NCI-H460 (cell line): Measurements from ENCODE around the gene NOCT. TPM values are rescaled to one million over a fixed set of nuclear protein-coding genes. Genes with fewer than 3 reads are reported as not detected.
"Not testable (repeated sequence)": the region's sequence is repeated elsewhere in the genome, so short reads cannot be mapped to it uniquely, and the experiment has no call there.

Source experiments
- DNase-seq: peaks from one replicate; pipeline ENCODE4 v3.0.0-alpha.2; 2016; ENCODE audit warnings: low read depth; ENCODE audit errors: extremely low read depth
- polyA plus RNA-seq: library from polyadenylated mRNA; depleted of rRNA; stranded (reverse); fragments of >200 nt; gene quantifications from 2 replicates; pipeline ENCODE4 v1.2.3, GENCODE V29; 2014; cell fraction: nucleus; rRNA removed
- total RNA-seq: library from RNA; depleted of rRNA; stranded (reverse); fragments of >200 nt; shearing (Covaris generic); gene quantifications from 2 replicates; pipeline ENCODE4 v1.2.3, GENCODE V29; 2014; rRNA removed

The NOCT gene, protein sequence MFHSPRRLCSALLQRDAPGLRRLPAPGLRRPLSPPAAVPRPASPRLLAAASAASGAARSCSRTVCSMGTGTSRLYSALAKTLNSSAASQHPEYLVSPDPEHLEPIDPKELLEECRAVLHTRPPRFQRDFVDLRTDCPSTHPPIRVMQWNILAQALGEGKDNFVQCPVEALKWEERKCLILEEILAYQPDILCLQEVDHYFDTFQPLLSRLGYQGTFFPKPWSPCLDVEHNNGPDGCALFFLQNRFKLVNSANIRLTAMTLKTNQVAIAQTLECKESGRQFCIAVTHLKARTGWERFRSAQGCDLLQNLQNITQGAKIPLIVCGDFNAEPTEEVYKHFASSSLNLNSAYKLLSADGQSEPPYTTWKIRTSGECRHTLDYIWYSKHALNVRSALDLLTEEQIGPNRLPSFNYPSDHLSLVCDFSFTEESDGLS
- total RNA-seq: 19.7 and 20.2 TPM in 2 replicates
- polyA plus RNA-seq: 5.0 and 11.9 TPM in 2 replicates

GRCh38 chr4:139015269-139015947 is at the start of gene NOCT:
TSS of gene NOCT (plus strand) at chr4:139015781. CDS start at chr4:139015982, 201 bp downstream.
- peak; percentile 72 for DNase-seq

DNA sequence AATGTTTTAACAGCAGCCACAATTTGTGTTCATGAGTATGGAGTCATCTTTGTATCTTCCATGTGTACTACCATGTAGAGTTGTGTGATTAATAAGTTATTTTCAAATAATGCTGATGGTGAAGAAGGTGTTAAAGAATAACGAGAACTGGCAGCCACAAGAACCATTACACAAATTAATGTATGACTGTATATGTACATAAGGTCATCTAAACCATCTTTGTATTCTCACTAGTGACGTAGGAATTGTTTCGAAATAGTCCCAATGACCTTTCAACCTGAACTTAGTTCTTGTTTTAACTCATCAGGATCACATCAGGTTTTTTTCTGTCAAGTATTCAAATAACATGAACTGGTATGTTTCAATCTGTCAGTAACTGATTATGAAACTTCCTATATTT is 48.3 kb upstream of the NOCT start:
- no peak for DNase-seq

GRCh38 chr4:138972956-138973801 is 42.4 kb upstream of the NOCT start:
- no peak for DNase-seq

- no peak for DNase-seq
These were observed 40.4 kb upstream of the NOCT start for GRCh38 chr4:138975225-138975624.

- no peak for DNase-seq
These were observed 39.1 kb upstream of the NOCT start for GRCh38 chr4:138976526-138976925.

- DNase-seq: no peak
These were observed 38.1 kb upstream of the NOCT start for GRCh38 chr4:138977524-138977923.

DNA sequence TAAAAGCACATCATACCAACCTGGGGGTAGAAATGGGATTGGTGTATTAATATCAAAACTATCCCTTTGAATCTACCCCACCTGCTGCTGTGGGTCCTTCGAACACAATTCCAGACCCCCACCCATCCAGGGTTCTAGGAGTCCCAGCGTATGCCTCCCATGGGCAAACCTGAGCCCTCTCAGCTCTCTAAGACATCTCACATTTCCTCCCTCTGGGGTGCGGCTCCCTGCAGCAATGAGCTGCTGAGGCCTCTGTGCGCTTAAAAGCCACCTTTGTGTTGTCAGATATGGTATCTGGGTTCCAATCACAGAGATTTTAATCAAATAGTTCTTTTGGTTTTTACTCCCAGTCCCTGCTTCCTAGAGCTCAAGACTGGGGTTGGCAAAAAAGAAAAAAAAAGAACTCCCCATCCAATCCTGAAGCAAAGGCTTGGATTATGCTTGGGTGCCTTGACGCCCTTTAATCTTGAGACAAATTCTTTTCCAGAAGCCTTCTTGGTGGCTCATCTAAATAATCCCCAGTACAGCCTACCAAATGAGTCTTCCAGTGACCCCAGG is 37.5 kb upstream of the NOCT start:
- DNase-seq: no peak

DNA sequence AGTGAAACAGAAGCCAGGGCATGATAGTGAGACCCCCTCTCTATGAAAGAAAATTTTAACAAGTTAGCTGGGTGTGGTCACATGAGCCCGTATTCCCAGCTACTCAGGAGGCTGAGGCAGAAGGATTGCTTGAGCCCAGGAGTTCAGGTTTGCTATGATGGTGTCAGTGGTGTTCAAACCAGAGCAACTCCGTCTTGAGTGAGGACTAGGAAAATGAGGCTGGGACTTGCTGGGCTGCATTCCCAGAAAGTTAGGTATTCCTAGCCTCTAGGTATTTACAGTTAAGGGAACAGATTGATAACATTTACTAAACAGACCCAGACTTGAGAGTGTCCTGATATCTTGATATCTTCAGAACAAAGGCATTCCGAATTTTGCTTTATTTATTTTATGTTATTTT is 37.0 kb upstream of the NOCT start:
- DNase-seq: no peak

DNA sequence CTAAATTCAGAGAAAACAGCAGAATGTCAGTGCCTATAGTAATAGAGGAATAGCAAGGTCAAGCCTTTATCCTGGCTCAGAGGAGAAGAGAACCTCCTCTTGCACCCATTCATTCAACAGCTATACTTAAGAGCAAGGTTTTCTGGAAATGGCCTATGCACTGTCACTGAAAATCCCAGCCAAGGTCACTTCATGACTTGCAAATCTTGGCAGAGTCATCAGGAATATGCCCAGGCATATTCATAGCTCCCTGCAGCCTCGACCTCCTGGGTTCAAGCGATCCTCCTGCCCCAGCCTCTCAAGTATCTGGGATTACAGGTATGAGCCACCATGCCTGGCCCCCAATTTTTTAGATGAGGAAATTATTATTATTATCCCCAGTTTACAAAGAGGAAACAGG is 35.8 kb upstream of the NOCT start:
- DNase-seq: no peak

DNA sequence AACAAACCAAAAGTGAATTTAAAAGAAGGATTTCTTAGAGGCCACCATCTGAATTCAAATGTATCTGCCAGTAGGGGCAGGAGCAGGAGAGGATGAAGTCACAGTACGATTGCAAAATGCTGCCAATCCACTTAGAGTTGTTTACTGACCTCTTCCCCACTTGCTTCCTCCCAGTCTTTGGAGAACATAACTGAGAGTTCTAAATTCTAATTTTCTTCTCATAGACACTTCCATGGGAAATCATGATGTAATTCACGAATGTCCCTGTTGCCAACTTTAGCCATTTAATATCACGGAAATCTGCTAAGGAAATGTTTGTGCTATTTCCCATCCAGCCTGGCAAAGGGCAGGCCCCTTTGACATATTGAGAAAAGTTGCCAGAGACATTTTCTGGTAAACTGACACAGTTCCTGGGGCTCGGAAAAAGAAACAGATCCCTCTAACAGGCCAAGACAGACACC is 33.6 kb upstream of the NOCT start:
- peak; percentile 14 for DNase-seq

DNA sequence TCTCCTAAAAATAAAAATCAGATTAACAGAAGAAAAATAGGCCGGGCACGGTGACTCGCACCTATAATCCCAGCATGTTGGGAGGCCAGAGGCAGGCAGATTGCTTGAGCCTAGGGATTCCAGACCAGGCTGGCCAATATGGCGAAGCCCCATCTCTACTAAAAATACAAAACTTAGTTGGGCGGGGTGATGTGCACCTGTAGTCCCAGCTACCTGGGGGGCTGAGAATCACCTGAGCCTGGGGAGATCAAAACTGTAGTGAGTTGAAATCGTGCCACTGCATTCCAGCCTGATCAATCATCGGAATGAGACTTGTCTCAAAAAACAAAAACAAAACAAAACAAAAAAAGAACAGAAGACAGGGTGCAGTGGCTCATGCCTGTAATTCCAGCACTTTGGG is 32.8 kb upstream of the NOCT start:
- no peak for DNase-seq

DNA sequence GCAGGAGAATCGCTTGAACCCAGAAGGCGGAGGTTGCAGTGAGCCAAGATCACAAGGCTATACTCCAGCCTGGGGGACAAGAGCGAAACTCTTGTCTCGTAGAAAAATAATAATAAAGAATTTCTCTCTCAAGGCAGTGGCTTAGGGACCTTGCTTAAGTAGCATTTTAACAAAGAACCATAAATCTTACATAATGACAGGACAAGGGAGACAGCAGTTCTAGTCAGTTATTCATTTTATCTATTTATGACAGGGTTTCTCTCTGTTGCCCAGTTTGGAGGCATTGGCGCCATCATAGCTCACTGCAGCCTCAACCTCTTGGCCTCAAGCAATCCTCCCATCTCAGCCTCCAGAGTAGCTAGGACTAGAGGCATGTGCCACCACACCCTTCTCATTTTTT is 31.9 kb upstream of the NOCT start:
- DNase-seq: no peak

GRCh38 chr4:138984647-138985046 is 30.9 kb upstream of the NOCT start:
- no peak for DNase-seq

GRCh38 chr4:138992676-138993075 is 22.9 kb upstream of the NOCT start:
- no peak for DNase-seq

GRCh38 chr4:138996090-138996489 is 19.5 kb upstream of the NOCT start:
- DNase-seq: no peak

- no peak for DNase-seq
These were observed 15.9 kb upstream of the NOCT start for GRCh38 chr4:138999666-139000065.

DNA sequence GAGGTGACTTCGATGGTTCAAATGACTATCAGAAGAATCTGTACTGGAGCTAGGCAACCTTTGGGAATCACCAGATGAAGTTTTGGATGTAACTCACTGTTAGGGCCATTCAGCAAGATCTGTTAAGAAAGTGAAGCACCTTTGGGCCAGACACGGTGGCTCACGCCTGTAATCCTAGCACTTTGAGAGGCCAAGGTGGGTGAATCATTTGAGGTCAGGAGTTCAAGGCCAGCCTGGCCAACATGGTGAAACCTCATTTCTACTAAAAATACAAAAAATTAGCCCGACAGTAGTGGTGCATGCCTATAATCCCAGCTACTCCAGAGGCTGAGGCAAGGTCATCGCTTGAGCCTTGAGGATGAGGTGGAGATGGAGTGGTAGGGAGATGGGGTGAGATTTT is 15.4 kb upstream of the NOCT start:
- DNase-seq: not testable (repeated sequence)

DNA sequence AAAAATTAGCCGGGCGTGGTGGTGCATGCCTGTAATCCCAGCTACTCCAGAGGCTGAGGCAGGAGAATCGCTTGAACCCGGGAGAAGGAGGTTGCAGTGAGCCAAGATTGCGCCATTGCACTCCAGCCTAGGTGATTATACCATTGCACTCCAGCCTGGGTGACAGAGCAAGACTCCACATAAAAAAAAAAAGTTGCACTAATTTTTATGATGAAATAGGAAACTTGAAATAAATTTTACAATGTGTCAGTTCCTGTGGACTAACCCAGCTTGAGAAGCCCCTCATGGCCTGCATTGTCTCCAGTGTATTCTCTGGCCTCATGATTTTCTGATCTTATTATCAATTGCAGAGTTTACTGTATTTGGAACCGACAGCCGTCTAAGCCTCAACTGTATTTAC is 14.2 kb upstream of the NOCT start:
- not testable (repeated sequence) for DNase-seq

DNA sequence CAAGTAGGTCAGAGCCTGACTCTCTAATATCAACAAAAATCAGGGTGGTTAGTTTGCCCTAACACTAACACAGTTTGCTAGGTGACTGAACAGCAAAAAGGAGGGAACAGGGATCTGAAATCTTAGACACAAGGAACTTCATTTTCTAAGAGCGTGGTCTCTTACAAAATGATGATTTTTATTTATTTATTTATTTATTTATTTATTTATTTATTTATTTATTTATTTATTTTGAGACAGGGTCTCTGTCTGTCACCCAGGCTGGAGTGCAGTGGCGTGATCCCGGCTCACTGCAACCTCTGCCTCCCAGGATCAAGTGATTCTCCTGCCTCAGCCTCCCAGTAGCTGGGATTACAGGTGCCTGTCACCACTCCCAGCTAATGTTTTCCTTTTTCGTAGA is 11.9 kb upstream of the NOCT start:
- DNase-seq: not testable (repeated sequence)

DNA sequence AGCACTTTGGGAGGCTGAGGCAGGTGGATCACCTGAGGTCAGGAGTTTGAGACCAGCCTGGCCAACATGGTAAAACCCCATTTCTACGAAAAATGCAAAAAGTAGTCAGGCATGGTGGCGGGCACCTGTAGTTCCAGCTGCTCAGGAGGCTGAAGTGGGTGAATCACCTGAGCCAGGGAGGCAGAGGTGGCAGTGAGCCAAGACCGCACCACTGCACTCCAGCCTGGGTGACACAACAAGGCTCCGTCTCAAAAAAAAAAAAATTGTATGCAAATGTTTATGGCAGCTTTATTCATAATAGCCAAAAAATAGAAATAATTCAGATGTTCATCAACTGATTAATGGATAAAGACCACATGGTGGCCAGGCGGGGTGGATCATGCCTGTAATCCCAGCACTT is 9.8 kb upstream of the NOCT start:
- DNase-seq: no peak

DNA sequence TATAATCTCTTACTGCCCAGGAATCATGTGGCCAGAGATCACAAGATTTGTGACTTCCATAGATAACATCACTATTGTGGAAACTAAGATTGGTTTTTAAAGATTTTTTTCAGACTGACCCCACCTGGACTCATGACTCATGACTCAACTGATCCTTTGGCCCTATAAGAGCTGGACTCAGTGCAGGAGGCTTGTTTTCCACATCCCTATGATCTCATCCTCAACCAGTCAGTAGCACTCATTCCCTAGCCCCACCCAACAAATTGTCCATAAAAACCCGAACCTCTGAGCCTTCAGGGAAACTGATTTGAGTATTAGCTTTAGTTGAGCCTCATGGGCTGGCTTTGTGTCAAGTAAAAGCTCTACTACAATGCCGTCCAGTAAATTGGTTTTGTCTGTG is 7.9 kb upstream of the NOCT start:
- DNase-seq: no peak
